SK-N-SH (cell line): ENCODE results near the gene FEM1B. TPM values are rescaled to one million over a fixed set of nuclear protein-coding genes. Genes with fewer than 3 reads are reported as not detected.

ENCODE experiments used
- CTCF ChIA-PET: fragments of 300-600, 350-600 bp; formaldehyde crosslinking; extraction: SDS; loops from one replicate; lab custom pipeline; 2021; lab: Yijun Ruan, JAX
- POLR2A ChIA-PET: fragments of 350-600 bp; sonication (Branson Sonifier 250); formaldehyde crosslinking; extraction: SDS; loops from one replicate; lab custom pipeline; 2020; ENCODE audit warnings: antibody characterized with exemption, inconsistent platforms; lab: Yijun Ruan, JAX
- DNase-seq: peaks from one replicate; pipeline ENCODE4 v3.0.0; 2012
- H2AFZ ChIP-seq: fragments of 200-600 bp; sonication (generic); 2 replicates; pipeline ENCODE4 v1.8.1; 2016; ENCODE audit warnings: antibody characterized with exemption, mild to moderate bottlenecking, low read depth
- H3F3A ChIP-seq: fragments of 200-600 bp; sonication (generic); replicated peaks from 2 replicates; pipeline ENCODE3; 2016; ENCODE audit warnings: antibody characterized with exemption, mild to moderate bottlenecking; ENCODE audit not compliant: insufficient read depth
- H3K27ac ChIP-seq, 2 experiments: fragments of 200-500 bp in 1 of 2; fragments of 200-600 bp in 1 of 2; sonication (Bioruptor generic) in 1 of 2; sonication (generic), shearing (Covaris generic) in 1 of 2; 2 replicates each; pipeline versions ENCODE4 v1.5.1 to v1.6.1; 2014 to 2016; ENCODE audit warnings: low read depth in 2 of 2, inconsistent platforms in 1 of 2, low read length in 1 of 2, mild to moderate bottlenecking in 1 of 2, mixed read lengths in 1 of 2
- H3K27me3 ChIP-seq: fragments of 200-600 bp; sonication (generic), shearing (Covaris generic); 2 replicates; pipeline ENCODE4 v1.6.1; 2016; ENCODE audit warnings: mixed run types; ENCODE audit not compliant: insufficient read depth
- H3K36me3 ChIP-seq, 2 experiments: fragments of 200-500 bp in 1 of 2; fragments of 200-600 bp in 1 of 2; sonication (Bioruptor generic) in 1 of 2; sonication (generic) in 1 of 2; replicated peaks in 1 of 2; 2 replicates each; pipeline versions ENCODE3 to v1.5.1; 2014 to 2016; ENCODE audit warnings: low read length in 1 of 2, mild to moderate bottlenecking in 1 of 2; ENCODE audit not compliant: insufficient read depth in 2 of 2, control insufficient read depth in 1 of 2
- H3K4me1 ChIP-seq, 2 experiments: fragments of 200-500 bp in 1 of 2; fragments of 200-600 bp in 1 of 2; sonication (Bioruptor generic) in 1 of 2; sonication (generic), shearing (Covaris generic) in 1 of 2; 2 replicates each; pipeline versions ENCODE4 v1.5.1 to v1.6.1; 2014 to 2016; ENCODE audit warnings: low read depth in 1 of 2, low read length in 1 of 2, mixed run types in 1 of 2; ENCODE audit not compliant: insufficient read depth in 2 of 2, control insufficient read depth in 1 of 2
- H3K4me2 ChIP-seq: fragments of 200-600 bp; sonication (generic), shearing (Covaris generic); 2 replicates; pipeline ENCODE4 v1.6.1; 2017; ENCODE audit warnings: mixed run types
- H3K4me3 ChIP-seq, 2 experiments: fragments of 200-500 bp in 1 of 2; fragments of 200-600 bp in 1 of 2; sonication (Bioruptor generic) in 1 of 2; sonication (generic), shearing (Covaris generic) in 1 of 2; 2 replicates each; pipeline versions ENCODE4 v1.5.1 to v1.8.1; 2014 to 2016; ENCODE audit warnings: low read depth in 2 of 2, inconsistent platforms in 1 of 2, low read length in 1 of 2, mild to moderate bottlenecking in 1 of 2, mixed read lengths in 1 of 2, moderate library complexity in 1 of 2
- H3K79me2 ChIP-seq: fragments of 200-600 bp; sonication (generic); 2 replicates; pipeline ENCODE4 v1.8.1; 2017; ENCODE audit warnings: mild to moderate bottlenecking; ENCODE audit not compliant: insufficient read depth
- H3K9ac ChIP-seq: fragments of 200-600 bp; sonication (generic); 2 replicates; pipeline ENCODE4 v1.6.1; 2017; ENCODE audit warnings: mixed run types
- H3K9me2 ChIP-seq: fragments of 200-600 bp; sonication (generic); 2 replicates; pipeline ENCODE4 v1.6.1; 2017; ENCODE audit warnings: mixed run types
- H3K9me3 ChIP-seq: fragments of 200-600 bp; sonication (generic); 2 replicates; pipeline ENCODE4 v1.6.1; 2017; ENCODE audit warnings: mixed run types, mild to moderate bottlenecking, moderate library complexity
- H4K20me1 ChIP-seq: fragments of 200-600 bp; sonication (generic); 2 replicates; pipeline ENCODE4 v1.6.1; 2017; ENCODE audit warnings: mild to moderate bottlenecking, mixed run types; ENCODE audit not compliant: insufficient read depth
- ELF1 ChIP-seq: IDR thresholded peaks from 2 replicates; pipeline ENCODE4 v1.4.0; 2012
- EZH2phosphoT487 ChIP-seq: fragments of 200-600 bp; sonication (generic); IDR thresholded peaks from 2 replicates; pipeline ENCODE4 v1.6.1; 2017; ENCODE audit warnings: low read depth, mixed run types, mild to moderate bottlenecking, antibody characterized with exemption, moderate library complexity, borderline replicate concordance
- FOSL2 ChIP-seq: IDR thresholded peaks from 2 replicates; pipeline ENCODE4 v1.4.0; 2012; ENCODE audit warnings: low read depth, mild to moderate bottlenecking, moderate library complexity, borderline replicate concordance
- FOXJ3 ChIP-seq: sonication (generic); formaldehyde crosslinking; IDR thresholded peaks from 2 replicates; pipeline ENCODE4 v1.5.1; 2020; ENCODE audit warnings: mild to moderate bottlenecking, missing genetic modification reagents
- JUND ChIP-seq: IDR thresholded peaks from 2 replicates; pipeline ENCODE4 v1.4.0; 2012
- MXI1 ChIP-seq: IDR thresholded peaks from 2 replicates; pipeline ENCODE4 v1.6.1; 2012; ENCODE audit warnings: mild to moderate bottlenecking, low read depth, low read length, improper control_type of control experiment
- NRF1 ChIP-seq: IDR thresholded peaks from 2 replicates; pipeline ENCODE4 v1.6.1; 2012; ENCODE audit warnings: low read depth, mild to moderate bottlenecking, low read length
- POLR2AphosphoS5 ChIP-seq: IDR thresholded peaks from 2 replicates; pipeline ENCODE4 v1.6.1; 2012; ENCODE audit warnings: low read depth, low read length
- RFX5 ChIP-seq: IDR thresholded peaks from 2 replicates; pipeline ENCODE4 v1.6.1; 2012; ENCODE audit warnings: mild to moderate bottlenecking, improper control_type of control experiment, low read length
- TCF12 ChIP-seq: IDR thresholded peaks from 2 replicates; pipeline ENCODE4 v1.4.0; 2012
- YY1 ChIP-seq: IDR thresholded peaks from 2 replicates; pipeline ENCODE4 v1.4.0; 2012; ENCODE audit warnings: low read depth, mild to moderate bottlenecking
- WGBS: methylation state at CpG from one replicate; pipeline ENCODE4 v1.1.6; 2017; ENCODE audit warnings: low lambda C conversion rate; 5-methylcytosine and 5-hydroxymethylcytosine counted together
- polyA plus RNA-seq, 3 experiments: library from polyadenylated mRNA; depleted of rRNA; stranded (reverse); fragments of >200 nt; gene quantifications; 2 replicates each; pipeline ENCODE4 v1.2.3, GENCODE V29; 2012
- TF ChIP-seq, protein P1 (sequence below): IDR thresholded peaks from 2 replicates; pipeline ENCODE4; 2012
- TF ChIP-seq, protein P2 (sequence below): fragments of 150-350 bp; IDR thresholded peaks from 2 replicates; pipeline ENCODE4 v1.6.1; 2017; ENCODE audit warnings: antibody characterized with exemption, low read length, low read depth, borderline replicate concordance
- TF ChIP-seq, protein P3 (sequence below): IDR thresholded peaks from 2 replicates; pipeline ENCODE4 v1.4.0; 2012; ENCODE audit warnings: low read depth

FEM1B gene
- polyA plus RNA-seq, 1 of the 3 experiments (the other 2 are of a cell fraction), result 14.0 TPM

DNA sequence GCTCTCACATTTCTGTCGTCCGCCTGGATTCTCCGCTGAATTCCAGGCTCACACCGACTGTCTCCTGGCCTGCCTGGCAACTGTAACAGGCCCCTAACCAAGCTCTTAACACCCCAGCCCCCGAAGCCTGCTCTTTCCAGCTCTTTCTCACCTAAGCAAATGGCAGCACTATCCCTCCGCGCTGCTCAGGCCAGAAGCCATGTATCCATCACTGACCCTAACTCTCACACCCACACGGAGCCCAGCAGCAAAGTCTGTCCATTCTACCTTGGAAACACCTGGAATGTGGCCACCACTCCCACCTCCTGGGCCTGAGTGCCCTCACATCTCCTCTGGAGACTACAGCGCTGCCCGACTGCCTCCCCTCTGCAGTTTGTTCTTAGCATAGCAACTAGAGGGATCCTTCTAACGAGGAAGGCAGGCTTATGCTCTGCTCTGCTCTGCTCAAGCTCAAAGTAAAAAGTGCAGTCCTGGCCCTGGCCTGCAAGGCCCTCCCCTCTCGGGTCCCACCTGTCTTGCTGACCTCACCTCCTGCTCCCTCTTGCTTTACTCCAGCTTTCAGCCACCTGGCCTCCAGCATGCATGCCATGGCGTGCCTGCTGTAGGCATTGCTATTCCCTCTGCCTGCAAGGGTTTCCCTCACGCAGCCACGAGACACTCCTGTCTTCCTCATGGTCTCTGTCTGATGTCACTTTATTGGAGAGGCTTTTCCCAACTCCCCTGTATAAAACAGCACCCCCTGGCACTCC, 27.2 kb downstream of the FEM1B start:
- no peak for TF ChIP-seq POLR2AphosphoS5
- TF ChIP-seq, protein P1, sequence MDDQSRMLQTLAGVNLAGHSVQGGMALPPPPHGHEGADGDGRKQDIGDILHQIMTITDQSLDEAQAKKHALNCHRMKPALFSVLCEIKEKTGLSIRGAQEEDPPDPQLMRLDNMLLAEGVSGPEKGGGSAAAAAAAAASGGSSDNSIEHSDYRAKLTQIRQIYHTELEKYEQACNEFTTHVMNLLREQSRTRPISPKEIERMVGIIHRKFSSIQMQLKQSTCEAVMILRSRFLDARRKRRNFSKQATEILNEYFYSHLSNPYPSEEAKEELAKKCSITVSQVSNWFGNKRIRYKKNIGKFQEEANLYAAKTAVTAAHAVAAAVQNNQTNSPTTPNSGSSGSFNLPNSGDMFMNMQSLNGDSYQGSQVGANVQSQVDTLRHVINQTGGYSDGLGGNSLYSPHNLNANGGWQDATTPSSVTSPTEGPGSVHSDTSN, result no peak
- no peak for TF ChIP-seq YY1
- no peak for TF ChIP-seq ELF1
- TF ChIP-seq FOSL2, result no peak
- TF ChIP-seq, protein P2, sequence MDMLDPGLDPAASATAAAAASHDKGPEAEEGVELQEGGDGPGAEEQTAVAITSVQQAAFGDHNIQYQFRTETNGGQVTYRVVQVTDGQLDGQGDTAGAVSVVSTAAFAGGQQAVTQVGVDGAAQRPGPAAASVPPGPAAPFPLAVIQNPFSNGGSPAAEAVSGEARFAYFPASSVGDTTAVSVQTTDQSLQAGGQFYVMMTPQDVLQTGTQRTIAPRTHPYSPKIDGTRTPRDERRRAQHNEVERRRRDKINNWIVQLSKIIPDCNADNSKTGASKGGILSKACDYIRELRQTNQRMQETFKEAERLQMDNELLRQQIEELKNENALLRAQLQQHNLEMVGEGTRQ, result no peak
- no peak for TF ChIP-seq EZH2phosphoT487
- TF ChIP-seq JUND, result no peak
- TF ChIP-seq NRF1, result no peak
- no peak for TF ChIP-seq FOXJ3 (CRISPR knock-in tag)
- H3K9me2 ChIP-seq, result no peaks in the 10 kb centered on the region
- DNase-seq, result no peak
- ChIA-PET CTCF (interaction anchor here (0.8 to 4.5 kb wide), 13 partner anchors 14 to 620 kb away, joined by 3 to 75 read pairs (median 7); no protein-coding TSS in a partner anchor), POLR2A (no interaction called here)
- H3K4me1 ChIP-seq, result no peaks in the 10 kb centered on the region; a peak in 1 of 4 replicates
- 86% methylated on average over 15 of the region's 15 CpGs for whole genome bisulfite sequencing
- H4K20me1 ChIP-seq, result no peaks in the 10 kb centered on the region
- H3K36me3 ChIP-seq, result no peaks in the 10 kb centered on the region
- peaks cover 8% of the 10 kb centered on the region for H3F3A ChIP-seq
- H3K9me3 ChIP-seq, result no peaks in the 10 kb centered on the region
- H3K4me2 ChIP-seq, result no peak overlapping the region
- H3K79me2 ChIP-seq, result no peaks in the 10 kb centered on the region
- no peak overlapping the region for H2AFZ ChIP-seq
- no peaks in the 10 kb centered on the region for H3K27me3 ChIP-seq
- no peak overlapping the region for H3K4me3 ChIP-seq
- H3K27ac ChIP-seq, result peak overlapping the region in 1 of 2 experiments; percentile 61; a peak in 2 of 4 replicates
- 0 out of 2 replicates have a peak overlapping the region, but pooled peaks have one; percentile 33 for H3K9ac ChIP-seq

DNA sequence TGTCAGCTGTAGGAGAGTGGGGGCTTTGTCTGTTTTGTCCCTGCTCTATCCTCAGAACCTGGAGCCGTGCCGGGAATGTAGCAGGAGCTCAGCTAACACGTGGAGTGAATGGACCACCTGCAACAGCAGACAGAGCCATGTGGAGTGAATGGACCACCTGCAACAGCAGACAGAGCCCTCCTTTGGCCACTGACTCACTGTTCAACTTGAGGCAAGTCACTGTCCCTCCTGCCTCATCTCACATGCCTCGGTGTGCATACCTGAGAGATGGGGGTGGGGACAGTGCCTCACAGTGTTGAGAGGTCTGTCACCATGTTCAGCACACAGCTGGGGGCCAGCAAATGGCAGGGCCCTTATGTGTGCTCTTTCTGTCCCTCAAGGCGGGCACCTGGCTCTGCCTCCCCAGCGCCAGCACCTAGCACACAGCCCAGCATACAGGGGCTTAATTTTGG, 27.9 kb downstream of the FEM1B start:
- ChIA-PET CTCF (interaction anchor here (1.2 to 4.5 kb wide), 18 partner anchors 9 to 620 kb away, joined by 3 to 75 read pairs (median 14); partner anchors contain the start of gene CLN6), POLR2A (interaction anchor here (1.8 kb wide), 1 partner anchor 28 kb away, joined by 16 read pairs; the partner anchor contains the start of gene FEM1B)
- 83% methylated on average over 4 of the region's 6 CpGs for WGBS
- peaks cover 0 to 4% of the 10 kb centered on the region in 2 experiments; a peak in 1 of 4 replicates for H3K4me1 ChIP-seq
- H3K4me3 ChIP-seq, result no peak overlapping the region
- no peaks in the 10 kb centered on the region for H3K79me2 ChIP-seq
- no peaks in the 10 kb centered on the region for H3K36me3 ChIP-seq
- H3K9me2 ChIP-seq, result no peaks in the 10 kb centered on the region
- no peak for DNase-seq
- H3K4me2 ChIP-seq, result no peak overlapping the region
- H3K27me3 ChIP-seq, result no peaks in the 10 kb centered on the region
- peaks cover 8% of the 10 kb centered on the region for H3F3A ChIP-seq
- no peak overlapping the region for H3K9ac ChIP-seq
- H2AFZ ChIP-seq, result no peak overlapping the region
- no peak overlapping the region for H3K27ac ChIP-seq
- TF ChIP-seq TCF12 (no peak), MXI1 (no peak), RFX5 (no peak)
- TF ChIP-seq, protein P3, sequence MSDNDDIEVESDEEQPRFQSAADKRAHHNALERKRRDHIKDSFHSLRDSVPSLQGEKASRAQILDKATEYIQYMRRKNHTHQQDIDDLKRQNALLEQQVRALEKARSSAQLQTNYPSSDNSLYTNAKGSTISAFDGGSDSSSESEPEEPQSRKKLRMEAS, result no peak
- no peaks in the 10 kb centered on the region for H4K20me1 ChIP-seq
- no peaks in the 10 kb centered on the region for H3K9me3 ChIP-seq
